Keratinocyte (primary cell): Measurements from ENCODE around the gene FMN2. TPM values are rescaled to one million over a fixed set of nuclear protein-coding genes. Genes with fewer than 3 reads are reported as not detected.

Experiments used
- DNase-seq: peaks from one replicate; pipeline ENCODE4 v3.0.0-alpha.2; 2011; ENCODE audit warnings: low read depth, missing footprints, low spot score
- FAIRE-seq: peaks from 2 replicates; lab custom pipeline; 2011; peaks lifted over from hg19 to GRCh38; lab: Jason Lieb, UNC
- H2AFZ ChIP-seq: 2 replicates; pipeline ENCODE4 v1.6.0; 2012; ENCODE audit warnings: low read length, control low read depth, inconsistent platforms; ENCODE audit not compliant: control insufficient read depth
- H3K27ac ChIP-seq: 2 replicates; pipeline ENCODE4 v1.5.1; 2011; ENCODE audit warnings: low read length; ENCODE audit not compliant: control insufficient read depth, insufficient read depth
- H3K27me3 ChIP-seq: 3 replicates; pipeline ENCODE4 v1.6.0; 2011; ENCODE audit warnings: low read length; ENCODE audit not compliant: control insufficient read depth, insufficient read depth; ENCODE audit errors: extremely low read depth
- H3K36me3 ChIP-seq, 2 experiments: 2 replicates in 1 of 2; 3 replicates in 1 of 2; pipeline ENCODE4 v1.5.1; 2011; ENCODE audit warnings: low read length in 2 of 2, mild to moderate bottlenecking in 1 of 2; ENCODE audit not compliant: control insufficient read depth in 2 of 2, insufficient read depth in 2 of 2; ENCODE audit errors: extremely low read depth in 1 of 2
- H3K4me1 ChIP-seq: 3 replicates; pipeline ENCODE4 v1.5.1; 2011; ENCODE audit warnings: low read length; ENCODE audit not compliant: control insufficient read depth, insufficient read depth; ENCODE audit errors: extremely low read depth
- H3K4me2 ChIP-seq: 3 replicates; pipeline ENCODE4 v1.6.0; 2011; ENCODE audit warnings: low read depth, low read length; ENCODE audit not compliant: control insufficient read depth, insufficient read depth; ENCODE audit errors: extremely low read depth
- H3K4me3 ChIP-seq, 3 experiments: fragments of 200-600 bp in 1 of 3; sonication (generic) in 1 of 3; 2 replicates in 2 of 3; 3 replicates in 1 of 3; pipeline ENCODE4 v1.5.1; 2011 to 2016; ENCODE audit warnings: low read length in 3 of 3, mild to moderate bottlenecking in 3 of 3, control low read depth in 2 of 3, inconsistent platforms in 1 of 3, low read depth in 1 of 3, mixed read lengths in 1 of 3, mixed run types in 1 of 3, moderate library complexity in 1 of 3; ENCODE audit not compliant: control insufficient read depth in 2 of 3, insufficient read depth in 2 of 3; ENCODE audit errors: extremely low read depth in 1 of 3
- H3K79me2 ChIP-seq: 2 replicates; pipeline ENCODE4 v1.6.0; 2012; ENCODE audit warnings: low read length; ENCODE audit not compliant: control insufficient read depth, insufficient read depth
- H3K9ac ChIP-seq: 3 replicates; pipeline ENCODE4 v1.6.0; 2011; ENCODE audit warnings: low read length; ENCODE audit not compliant: control insufficient read depth, insufficient read depth; ENCODE audit errors: extremely low read depth
- H3K9me1 ChIP-seq: 3 replicates; pipeline ENCODE4 v1.6.0; 2011; ENCODE audit warnings: low read length; ENCODE audit not compliant: control insufficient read depth, insufficient read depth; ENCODE audit errors: extremely low read depth
- H3K9me3 ChIP-seq: 2 replicates; pipeline ENCODE4 v1.5.1; 2012; ENCODE audit warnings: low read depth, low read length; ENCODE audit not compliant: control insufficient read depth
- H4K20me1 ChIP-seq: 3 replicates; pipeline ENCODE4 v1.6.0; 2011; ENCODE audit warnings: low read length; ENCODE audit not compliant: control insufficient read depth, insufficient read depth; ENCODE audit errors: extremely low read depth
- EZH2 ChIP-seq: IDR thresholded peaks from one replicate; pipeline ENCODE4 v1.6.1; 2012; ENCODE audit warnings: inconsistent platforms, mild to moderate bottlenecking, low read length, moderate library complexity
- dilution Hi-C: fragments of 300-500 bp; cut with MboI; formaldehyde crosslinking; loops from one replicate; pipeline ENCODE4 v1.7.0; 2020; ENCODE audit warnings: low sequenced_read_pairs; ENCODE audit not compliant: extremely low pct_ligation_motif_present
- polyA plus RNA-seq, 5 experiments: library from polyadenylated mRNA; depleted of rRNA in 3 of 5; stranded (reverse) in 3 of 5; stranded (forward) in 1 of 5; unstranded in 1 of 5; fragments of >200 nt; gene quantifications; 1 replicate in 1 of 5; 2 replicates in 3 of 5; 3 replicates in 1 of 5; pipeline versions ENCODE4 v1.2.1 to v1.2.3, GENCODE V29; 2011 to 2012; ENCODE audit warnings: missing spikeins in 2 of 5, low read depth in 1 of 5, low replicate concordance in 1 of 5
- TF ChIP-seq, protein P1 (sequence below), 3 experiments: IDR thresholded peaks in 1 of 3; conservative IDR thresholded peaks in 1 of 3; optimal IDR thresholded peaks in 1 of 3; 2 replicates in 2 of 3; 3 replicates in 1 of 3; pipeline versions ENCODE3 to v1.5.1; 2011; ENCODE audit warnings: low read length in 3 of 3, mild to moderate bottlenecking in 3 of 3, moderate library complexity in 2 of 3, control low read depth in 1 of 3, inconsistent platforms in 1 of 3; ENCODE audit not compliant: insufficient read depth in 2 of 3; ENCODE audit errors: extremely low read depth in 1 of 3

Gene FMN2
- polyA plus RNA-seq, 1 donor (not counting 4 experiments of a cell fraction or from before 2014, with no cell fraction given): not detected

DNA sequence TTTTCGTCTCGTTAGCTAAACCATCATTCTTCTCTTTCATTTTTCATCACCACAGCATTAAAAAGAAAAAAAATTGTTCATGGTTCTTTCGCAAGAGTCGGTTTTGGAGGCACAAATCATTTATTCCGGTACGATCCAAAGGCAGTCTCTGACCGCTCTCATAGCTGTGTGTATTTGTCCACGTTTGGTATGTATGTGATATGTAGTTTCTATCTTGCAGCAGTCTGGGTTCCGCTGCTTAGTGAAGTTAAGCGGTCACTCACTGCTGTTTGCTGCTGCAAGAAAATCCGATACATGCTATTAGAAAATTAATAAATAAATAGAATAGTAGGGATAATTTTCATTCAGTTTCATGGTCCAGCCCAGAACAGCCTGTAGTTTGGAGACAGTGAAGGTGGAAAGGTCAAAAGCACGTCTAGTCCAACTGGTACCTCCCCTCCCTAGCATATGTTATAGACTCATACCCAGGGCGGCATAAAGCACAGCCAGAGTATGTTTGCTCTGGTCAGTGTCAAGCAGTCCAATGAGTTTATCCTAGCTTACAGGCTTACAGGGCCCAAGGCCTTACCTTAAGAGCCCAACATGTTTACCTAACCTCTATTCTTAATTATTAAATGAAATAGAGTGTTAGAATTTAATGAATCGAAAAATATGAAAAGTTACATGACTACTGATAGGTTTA lies 2.5 kb downstream of the FMN2 start:
- H3K4me1 ChIP-seq: no peaks in the 10 kb centered on the region
- H3K36me3 ChIP-seq: no peaks in the 10 kb centered on the region
- no peaks in the 10 kb centered on the region for H4K20me1 ChIP-seq
- TF ChIP-seq, protein P1, sequence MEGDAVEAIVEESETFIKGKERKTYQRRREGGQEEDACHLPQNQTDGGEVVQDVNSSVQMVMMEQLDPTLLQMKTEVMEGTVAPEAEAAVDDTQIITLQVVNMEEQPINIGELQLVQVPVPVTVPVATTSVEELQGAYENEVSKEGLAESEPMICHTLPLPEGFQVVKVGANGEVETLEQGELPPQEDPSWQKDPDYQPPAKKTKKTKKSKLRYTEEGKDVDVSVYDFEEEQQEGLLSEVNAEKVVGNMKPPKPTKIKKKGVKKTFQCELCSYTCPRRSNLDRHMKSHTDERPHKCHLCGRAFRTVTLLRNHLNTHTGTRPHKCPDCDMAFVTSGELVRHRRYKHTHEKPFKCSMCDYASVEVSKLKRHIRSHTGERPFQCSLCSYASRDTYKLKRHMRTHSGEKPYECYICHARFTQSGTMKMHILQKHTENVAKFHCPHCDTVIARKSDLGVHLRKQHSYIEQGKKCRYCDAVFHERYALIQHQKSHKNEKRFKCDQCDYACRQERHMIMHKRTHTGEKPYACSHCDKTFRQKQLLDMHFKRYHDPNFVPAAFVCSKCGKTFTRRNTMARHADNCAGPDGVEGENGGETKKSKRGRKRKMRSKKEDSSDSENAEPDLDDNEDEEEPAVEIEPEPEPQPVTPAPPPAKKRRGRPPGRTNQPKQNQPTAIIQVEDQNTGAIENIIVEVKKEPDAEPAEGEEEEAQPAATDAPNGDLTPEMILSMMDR (optimal IDR thresholded peaks at IDR 0.05 in 1 of 3, IDR thresholded peaks at IDR 0.05 in 1 of 3, conservative IDR thresholded peaks at IDR 0.05 in 1 of 3; ENCODE audit: extremely low read depth in 1 of 3, insufficient read depth in 2 of 3, low read length in 3 of 3): no peak
- TF ChIP-seq EZH2: no peak
- no peak for FAIRE-seq
- H3K79me2 ChIP-seq: no peaks in the 10 kb centered on the region
- H3K4me2 ChIP-seq: no peak overlapping the region
- no peak overlapping the region for H3K27ac ChIP-seq
- H3K9me3 ChIP-seq: no peaks in the 10 kb centered on the region
- H3K4me3 ChIP-seq: no peak overlapping the region
- DNase-seq: no peak
- dilution Hi-C loops: no loop called here
- H2AFZ ChIP-seq: no peak overlapping the region
- no peak overlapping the region for H3K9ac ChIP-seq
- peaks cover 36% of the 10 kb centered on the region for H3K27me3 ChIP-seq
- no peaks in the 10 kb centered on the region for H3K9me1 ChIP-seq

DNA sequence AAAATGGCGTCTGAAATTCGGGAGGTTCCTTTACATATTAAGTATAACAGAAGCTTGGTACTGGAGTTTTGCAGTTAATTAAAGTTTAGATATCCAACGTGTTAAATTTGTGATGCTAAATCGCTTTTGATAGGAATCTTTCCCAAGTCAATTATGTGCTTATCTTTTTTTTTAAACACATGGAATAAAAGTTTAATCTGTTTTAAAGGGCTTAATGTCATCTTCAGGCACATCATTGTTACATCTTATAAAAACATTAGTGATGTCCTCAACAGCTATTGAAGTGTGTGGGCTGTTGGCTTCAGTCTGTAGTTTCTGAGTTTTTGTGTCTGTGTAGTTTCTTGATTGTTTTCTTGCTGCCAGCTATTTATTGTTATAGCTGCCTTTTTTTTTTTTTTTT lies 5.3 kb downstream of the FMN2 start:
- no peaks in the 10 kb centered on the region for H3K9me1 ChIP-seq
- H2AFZ ChIP-seq: no peak overlapping the region
- H3K79me2 ChIP-seq: no peaks in the 10 kb centered on the region
- no peak overlapping the region for H3K4me3 ChIP-seq
- DNase-seq: no peak
- H3K27ac ChIP-seq: no peak overlapping the region
- H3K4me2 ChIP-seq: no peak overlapping the region
- TF ChIP-seq, protein P1 (optimal IDR thresholded peaks at IDR 0.05 in 1 of 3, IDR thresholded peaks at IDR 0.05 in 1 of 3, conservative IDR thresholded peaks at IDR 0.05 in 1 of 3; ENCODE audit: extremely low read depth in 1 of 3, insufficient read depth in 2 of 3, low read length in 3 of 3): no peak
- TF ChIP-seq EZH2: no peak
- H3K27me3 ChIP-seq: peaks cover 25% of the 10 kb centered on the region
- dilution Hi-C loops: no loop called here
- H3K9ac ChIP-seq: no peak overlapping the region
- no peaks in the 10 kb centered on the region for H3K4me1 ChIP-seq
- no peaks in the 10 kb centered on the region for H3K9me3 ChIP-seq
- no peaks in the 10 kb centered on the region for H3K36me3 ChIP-seq
- no peaks in the 10 kb centered on the region for H4K20me1 ChIP-seq
- FAIRE-seq: no peak
